ENCODE results near the gene MIX23.

GRCh38 chr3:122409446-122409845 lies 26.4 kb upstream of the MIX23 start:
- TF ChIP-seq CTCF (IDR thresholded peaks at IDR 0.05; ENCODE audit: low read depth, low read length, missing input control) (no peak), NR2F2 (IDR thresholded peaks at IDR 0.05) (no peak), REST (IDR thresholded peaks at IDR 0.05) (no peak), RXRA (IDR thresholded peaks at IDR 0.05) (no peak), FOXA1 (IDR thresholded peaks at IDR 0.05) (no peak), HNF4G (IDR thresholded peaks at IDR 0.05) (no peak), TAF1 (conservative IDR thresholded peaks at IDR 0.05) (no peak), ATF3 (IDR thresholded peaks at IDR 0.05) (no peak), JUND (IDR thresholded peaks at IDR 0.05) (no peak), GABPA (IDR thresholded peaks at IDR 0.05 in 1 of 2, conservative IDR thresholded peaks at IDR 0.05 in 1 of 2) (no peak), FOXA2 (IDR thresholded peaks at IDR 0.05) (no peak), MAX (IDR thresholded peaks at IDR 0.05) (no peak), ZBTB33 (IDR thresholded peaks at IDR 0.05) (no peak), SP1 (IDR thresholded peaks at IDR 0.05) (no peak)
